ENCODE data around the gene CYSLTR2. TPM values are rescaled to one million over a fixed set of nuclear protein-coding genes. Genes with fewer than 3 reads are reported as not detected.

The CYSLTR2 gene
- total and polyA plus RNA-seq, 9 of the 15 experiments (the other 6 are each of a cell fraction or from before 2014, with no cell fraction given): not detected

DNA sequence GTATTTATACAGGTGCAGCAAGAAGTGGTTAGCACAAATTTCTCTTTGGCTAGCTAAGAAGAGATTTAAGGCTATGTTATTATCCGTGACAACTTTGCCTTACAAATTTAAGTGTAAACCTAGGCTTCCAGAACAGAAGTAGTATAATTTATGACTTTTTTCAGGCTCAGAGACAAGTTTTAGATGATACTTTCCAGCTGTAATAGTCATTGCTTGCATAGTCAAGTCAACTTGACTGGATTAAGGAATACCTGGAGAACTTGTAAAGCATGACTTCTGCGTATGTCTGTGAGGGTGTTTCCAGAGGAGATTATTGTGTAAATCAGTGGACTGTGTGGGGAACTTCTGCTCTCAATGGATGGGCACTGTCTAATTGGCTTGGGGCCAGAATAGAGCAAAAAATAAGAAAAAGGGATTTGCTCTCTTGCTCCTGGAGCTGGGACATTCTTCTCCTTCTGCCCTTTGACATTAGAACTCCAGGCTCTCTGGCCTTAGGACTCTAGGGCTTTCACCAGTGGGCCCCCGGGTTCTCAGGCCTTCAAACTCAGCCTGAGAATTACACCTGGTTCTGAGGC lies 33.0 kb downstream of the CYSLTR2 start:
- 0% methylated on average over 2 of the region's 3 CpGs for WGBS (ENCODE audit: insufficient coverage, low coverage, missing lambda C conversion rate)

DNA sequence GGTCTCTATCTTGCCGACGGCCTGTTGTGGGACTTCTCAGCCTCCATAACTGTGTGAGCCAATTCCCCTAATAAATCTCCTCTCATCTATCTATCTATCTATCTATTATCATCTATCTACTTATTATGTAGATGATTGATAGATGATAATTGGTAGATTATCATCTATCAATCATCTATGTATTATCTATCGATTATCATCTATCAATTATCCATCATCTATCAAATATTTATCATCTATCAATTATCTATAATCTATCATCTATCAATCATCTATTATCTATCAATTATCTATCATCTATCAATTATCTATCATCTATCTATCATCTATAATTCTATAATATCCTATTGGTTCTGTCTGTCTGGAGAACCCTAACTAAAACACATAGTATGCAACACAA lies 33.5 kb downstream of the CYSLTR2 start:
- no peaks in the 10 kb centered on the region for H3K79me2 ChIP-seq (ENCODE audit: control insufficient read depth, insufficient read depth, low read length)
- ChIA-PET POLR2A (no interaction called here), CTCF (ENCODE audit: low intra/inter-chr PET ratio) (no interaction called here)
- intact Hi-C loops (cut with micrococcal nuclease): no loop called here
- H3K9ac ChIP-seq (ENCODE audit: insufficient read depth in 1 of 2, low read depth in 2 of 2, low read length in 2 of 2): no peak overlapping the region
- no peaks in the 10 kb centered on the region for H3K36me3 ChIP-seq (ENCODE audit: control insufficient read depth, insufficient read depth, low read length)
- 0% methylated on average over 3 of the region's 3 CpGs for WGBS (ENCODE audit: insufficient coverage, low coverage, missing lambda C conversion rate)
- H3K4me3 ChIP-seq: no peak overlapping the region
- no peaks in the 10 kb centered on the region for H3K27me3 ChIP-seq (ENCODE audit: control insufficient read depth in 2 of 2, insufficient read depth in 2 of 2, low read length in 2 of 2)
- FAIRE-seq: no peak
- H3K4me1 ChIP-seq (replicated peaks in 1 of 2; ENCODE audit: control insufficient read depth in 2 of 2, insufficient read depth in 2 of 2, low read length in 2 of 2): no peaks in the 10 kb centered on the region
- peak; percentile 98 for TF ChIP-seq CUX1 (CRISPR knock-in tag; IDR thresholded peaks at IDR 0.05)
- TF ChIP-seq TCF15 (CRISPR knock-in tag; IDR thresholded peaks at IDR 0.05): no peak
- no peaks in the 10 kb centered on the region for H4K20me1 ChIP-seq (replicated peaks; ENCODE audit: control insufficient read depth, insufficient read depth, low read length)
- H2AFZ ChIP-seq (ENCODE audit: low read depth, low read length): no peak overlapping the region
- no peaks in the 10 kb centered on the region for H3K9me1 ChIP-seq (ENCODE audit: control insufficient read depth, insufficient read depth, low read length)
- H3K9me3 ChIP-seq (replicated peaks; ENCODE audit: control insufficient read depth, insufficient read depth, low read depth, low read length): no peaks in the 10 kb centered on the region
- no peak overlapping the region for H3K4me2 ChIP-seq (ENCODE audit: insufficient read depth, low read length)
- BruUV-seq (replicated peaks): no TSS peak
- DNase-seq (ENCODE audit: extremely low read depth in 1 of 4, low spot score in 3 of 4): no peak
- no peak for ATAC-seq
- in situ Hi-C loops (cut with MboI): no loop called here
- H3K27ac ChIP-seq (ENCODE audit: extremely low read depth, low read depth, low read length): no peak overlapping the region

More for the DNA sequence above, 33.0 kb downstream of the CYSLTR2 start:
- in situ Hi-C loops (cut with MboI): no loop called here
- CTCF ChIA-PET (ENCODE audit: low intra/inter-chr PET ratio): no interaction called here
- BruUV-seq (replicated peaks): no TSS peak
- no peaks in the 10 kb centered on the region for H4K20me1 ChIP-seq (replicated peaks; ENCODE audit: control insufficient read depth, insufficient read depth, low read length)
- H3K9ac ChIP-seq (ENCODE audit: insufficient read depth in 1 of 2, low read depth in 2 of 2, low read length in 2 of 2): no peak overlapping the region
- no peaks in the 10 kb centered on the region for H3K4me1 ChIP-seq (replicated peaks in 1 of 2; ENCODE audit: control insufficient read depth in 2 of 2, insufficient read depth in 2 of 2, low read length in 2 of 2)
- DNase-seq (ENCODE audit: extremely low read depth in 1 of 4, low spot score in 3 of 4) (no peak), ATAC-seq (no peak), FAIRE-seq (no peak)
- H3K9me3 ChIP-seq (replicated peaks; ENCODE audit: control insufficient read depth, insufficient read depth, low read depth, low read length): no peaks in the 10 kb centered on the region
- POLR2A ChIA-PET: no interaction called here
- no peak overlapping the region for H2AFZ ChIP-seq (ENCODE audit: low read depth, low read length)
- H3K4me2 ChIP-seq (ENCODE audit: insufficient read depth, low read length): no peak overlapping the region
- H3K27ac ChIP-seq (ENCODE audit: extremely low read depth, low read depth, low read length): no peak overlapping the region
- H3K9me1 ChIP-seq (ENCODE audit: control insufficient read depth, insufficient read depth, low read length): no peaks in the 10 kb centered on the region
- no peaks in the 10 kb centered on the region for H3K27me3 ChIP-seq (ENCODE audit: control insufficient read depth in 2 of 2, insufficient read depth in 2 of 2, low read length in 2 of 2)
- no peak overlapping the region for H3K4me3 ChIP-seq
- TF ChIP-seq, protein P1, sequence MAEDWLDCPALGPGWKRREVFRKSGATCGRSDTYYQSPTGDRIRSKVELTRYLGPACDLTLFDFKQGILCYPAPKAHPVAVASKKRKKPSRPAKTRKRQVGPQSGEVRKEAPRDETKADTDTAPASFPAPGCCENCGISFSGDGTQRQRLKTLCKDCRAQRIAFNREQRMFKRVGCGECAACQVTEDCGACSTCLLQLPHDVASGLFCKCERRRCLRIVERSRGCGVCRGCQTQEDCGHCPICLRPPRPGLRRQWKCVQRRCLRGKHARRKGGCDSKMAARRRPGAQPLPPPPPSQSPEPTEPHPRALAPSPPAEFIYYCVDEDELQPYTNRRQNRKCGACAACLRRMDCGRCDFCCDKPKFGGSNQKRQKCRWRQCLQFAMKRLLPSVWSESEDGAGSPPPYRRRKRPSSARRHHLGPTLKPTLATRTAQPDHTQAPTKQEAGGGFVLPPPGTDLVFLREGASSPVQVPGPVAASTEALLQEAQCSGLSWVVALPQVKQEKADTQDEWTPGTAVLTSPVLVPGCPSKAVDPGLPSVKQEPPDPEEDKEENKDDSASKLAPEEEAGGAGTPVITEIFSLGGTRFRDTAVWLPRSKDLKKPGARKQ (CRISPR knock-in tag; IDR thresholded peaks at IDR 0.05): no peak
- no peak for TF ChIP-seq ZNF140 (CRISPR knock-in tag; IDR thresholded peaks at IDR 0.05)
- no peak for TF ChIP-seq HNRNPUL1 (IDR thresholded peaks at IDR 0.05; ENCODE audit: low read length)
- peak; percentile 58 for TF ChIP-seq NFIC (IDR thresholded peaks at IDR 0.05)
- intact Hi-C loops (cut with micrococcal nuclease): no loop called here
- H3K36me3 ChIP-seq (ENCODE audit: control insufficient read depth, insufficient read depth, low read length): no peaks in the 10 kb centered on the region
- H3K79me2 ChIP-seq (ENCODE audit: control insufficient read depth, insufficient read depth, low read length): no peaks in the 10 kb centered on the region

Measured in K562 (cell line).